GM23248 (cell line): ENCODE measurements around the gene ATE1. TPM values are rescaled to one million over a fixed set of nuclear protein-coding genes. Genes with fewer than 3 reads are reported as not detected.
A peak's percentile ranks its signal among the peaks of the same experiment; 100 is the strongest.

ENCODE experiments used
- DNase-seq: peaks from one replicate; pipeline ENCODE4 v3.0.0-alpha.2; 2015
- H2AFZ ChIP-seq: fragments of 200-600 bp; sonication (generic); 2 replicates; pipeline ENCODE4 v1.6.1; 2016; ENCODE audit warnings: antibody characterized with exemption
- H3F3A ChIP-seq: fragments of 200-600 bp; sonication (generic); 2 replicates; pipeline ENCODE4 v1.6.1; 2016; ENCODE audit warnings: mild to moderate bottlenecking, antibody characterized with exemption, mixed run types; ENCODE audit not compliant: insufficient read depth
- H3K27ac ChIP-seq: fragments of 200-600 bp; sonication (generic); 2 replicates; pipeline ENCODE4 v1.5.1; 2016; ENCODE audit warnings: mild to moderate bottlenecking
- H3K27me3 ChIP-seq: fragments of 200-600 bp; sonication (generic); replicated peaks from 2 replicates; pipeline ENCODE4 v1.6.1; 2016; ENCODE audit warnings: mild to moderate bottlenecking; ENCODE audit not compliant: insufficient read depth
- H3K36me3 ChIP-seq: fragments of 200-600 bp; sonication (generic); 2 replicates; pipeline ENCODE4 v1.6.1; 2016; ENCODE audit warnings: low read depth, mild to moderate bottlenecking
- H3K4me1 ChIP-seq: fragments of 200-600 bp; sonication (generic); 2 replicates; pipeline ENCODE4 v1.6.1; 2016; ENCODE audit warnings: mild to moderate bottlenecking; ENCODE audit not compliant: insufficient read depth
- H3K4me2 ChIP-seq: fragments of 200-600 bp; sonication (generic); one replicate; pipeline ENCODE4 v1.6.1; 2016; ENCODE audit warnings: mild to moderate bottlenecking; ENCODE audit not compliant: unreplicated experiment
- H3K4me3 ChIP-seq: fragments of 200-600 bp; sonication (generic); 2 replicates; pipeline ENCODE4 v1.5.1; 2016; ENCODE audit warnings: mild to moderate bottlenecking
- H3K79me2 ChIP-seq: fragments of 200-600 bp; sonication (generic); 2 replicates; pipeline ENCODE4 v1.6.1; 2016; ENCODE audit warnings: mild to moderate bottlenecking; ENCODE audit not compliant: insufficient read depth
- H3K9ac ChIP-seq: fragments of 200-600 bp; sonication (generic); 2 replicates; pipeline ENCODE4 v1.6.1; 2016; ENCODE audit warnings: mild to moderate bottlenecking
- H3K9me2 ChIP-seq: fragments of 200-600 bp; sonication (generic); 2 replicates; pipeline ENCODE4 v1.6.1; 2016; ENCODE audit warnings: mixed run types, mild to moderate bottlenecking, moderate library complexity; ENCODE audit not compliant: insufficient read depth
- H3K9me3 ChIP-seq: fragments of 200-600 bp; sonication (generic); one replicate; pipeline ENCODE4 v1.6.1; 2017; ENCODE audit warnings: low read depth
- H4K20me1 ChIP-seq: fragments of 200-600 bp; sonication (generic); 2 replicates; pipeline ENCODE4 v1.6.0; 2016; ENCODE audit not compliant: insufficient read depth
- EZH2 ChIP-seq: fragments of 200-600 bp; sonication (generic); IDR thresholded peaks from 2 replicates; pipeline ENCODE4 v1.6.1; 2018; ENCODE audit warnings: antibody characterized with exemption, mild to moderate bottlenecking; ENCODE audit not compliant: insufficient read depth, poor library complexity, severe bottlenecking
- EZH2phosphoT487 ChIP-seq: fragments of 200-600 bp; sonication (generic); IDR thresholded peaks from 2 replicates; pipeline ENCODE4 v1.6.1; 2018; ENCODE audit warnings: antibody characterized with exemption, moderate library complexity, mild to moderate bottlenecking, low read depth; ENCODE audit not compliant: insufficient read depth
- WGBS, 2 experiments: methylation state at CpG; one replicate each; pipeline ENCODE4 v1.1.6; 2015 to 2017; ENCODE audit warnings: low lambda C conversion rate in 2 of 2, low coverage in 1 of 2; ENCODE audit errors: missing lambda C conversion rate in 2 of 2; 5-methylcytosine and 5-hydroxymethylcytosine counted together
- in situ Hi-C: fragments of 300-500 bp; cut with MboI; formaldehyde crosslinking; loops from 2 replicates; pipeline ENCODE4 v1.15.0; 2020
- polyA plus RNA-seq: library from polyadenylated mRNA; unstranded; fragments of >200 nt; fragmentation: Nextera tagmentation; extraction: Ambion mirVana; gene quantifications from 2 replicates; pipeline ENCODE4 v1.2.1, GENCODE V29; 2016
- total RNA-seq: library from RNA; depleted of rRNA; stranded (reverse); fragments of >200 nt; shearing (Covaris generic); gene quantifications from 2 replicates; pipeline ENCODE4 v1.2.3, GENCODE V29; 2014

Gene ATE1
- total and polyA plus RNA-seq, 2 experiments from 2014 or later: 14.8 to 19.1 TPM

- no peaks in the 10 kb centered on the region for H3K79me2 ChIP-seq
- H3K27ac ChIP-seq: no peak overlapping the region
- H3K36me3 ChIP-seq: no peaks in the 10 kb centered on the region
- no peaks in the 10 kb centered on the region for H4K20me1 ChIP-seq
- in situ Hi-C loops: no loop called here
- no peaks in the 10 kb centered on the region for H3K4me1 ChIP-seq
- H3F3A ChIP-seq: no peaks in the 10 kb centered on the region
- no peaks in the 10 kb centered on the region for H3K27me3 ChIP-seq
- WGBS, 2 experiments: 81 to 83% methylated on average over 6 of the region's 6 CpGs
- no peaks in the 10 kb centered on the region for H3K9me2 ChIP-seq
- no peak for DNase-seq
- H2AFZ ChIP-seq: no peak overlapping the region
- H3K9ac ChIP-seq: no peak overlapping the region
- TF ChIP-seq EZH2 (no peak), EZH2phosphoT487 (no peak)
- H3K4me2 ChIP-seq: no peak overlapping the region
- no peak overlapping the region for H3K4me3 ChIP-seq
- no peaks in the 10 kb centered on the region for H3K9me3 ChIP-seq
These were observed 144.0 kb downstream of the ATE1 start for GRCh38 chr10:121783782-121784372.

DNA sequence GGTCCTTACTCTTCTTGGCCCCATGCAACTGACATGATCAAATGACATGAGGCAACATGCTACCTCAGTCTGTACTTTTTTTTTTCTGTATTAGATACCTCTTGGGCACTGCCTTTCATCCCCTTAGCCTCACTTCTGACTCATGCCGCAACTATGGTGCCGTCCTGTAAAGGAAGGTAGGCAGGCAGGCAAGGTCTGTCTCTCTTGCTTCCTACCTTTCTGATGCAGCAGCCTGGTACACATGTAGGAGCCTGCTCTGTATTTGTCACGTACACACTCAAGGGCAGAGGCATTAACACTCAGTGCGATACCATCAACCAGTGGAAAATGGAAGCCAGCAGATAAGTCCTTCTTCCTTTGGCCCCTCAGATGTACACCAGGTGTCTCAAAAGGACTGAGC is 146.7 kb downstream of the ATE1 start:
- no peaks in the 10 kb centered on the region for H4K20me1 ChIP-seq
- TF ChIP-seq EZH2phosphoT487 (no peak), EZH2 (no peak)
- H3K9ac ChIP-seq: no peak overlapping the region
- H3K4me3 ChIP-seq: no peak overlapping the region
- no peaks in the 10 kb centered on the region for H3K9me3 ChIP-seq
- H3K79me2 ChIP-seq: no peaks in the 10 kb centered on the region
- no peaks in the 10 kb centered on the region for H3K27me3 ChIP-seq
- no peaks in the 10 kb centered on the region for H3F3A ChIP-seq
- H3K36me3 ChIP-seq: no peaks in the 10 kb centered on the region
- DNase-seq: no peak
- WGBS, 2 experiments: 96 to 99% methylated on average over 4 of the region's 4 CpGs
- in situ Hi-C loops: no loop called here
- H3K9me2 ChIP-seq: no peaks in the 10 kb centered on the region
- no peak overlapping the region for H2AFZ ChIP-seq
- H3K4me1 ChIP-seq: no peaks in the 10 kb centered on the region
- H3K27ac ChIP-seq: no peak overlapping the region
- H3K4me2 ChIP-seq: no peak overlapping the region

DNA sequence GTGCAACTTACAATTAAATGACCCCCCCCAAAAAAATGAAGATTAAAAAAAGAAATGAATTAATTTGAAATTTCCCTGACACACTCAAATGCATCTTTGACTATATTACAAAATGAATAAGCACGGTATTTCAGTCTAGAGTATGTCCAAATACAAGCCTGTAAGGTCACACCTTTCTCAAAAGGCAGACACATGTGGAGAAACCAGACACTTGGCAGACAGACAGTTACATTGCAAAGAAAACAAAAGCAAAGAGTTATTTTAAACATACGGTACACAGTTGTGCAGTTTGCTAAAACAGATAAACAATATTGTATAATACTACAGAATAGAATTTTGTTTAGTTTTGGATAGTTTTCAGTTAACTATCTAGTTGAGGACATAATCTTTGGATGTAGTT is 153.0 kb downstream of the ATE1 start:
- peaks cover 31% of the 10 kb centered on the region for H3K4me1 ChIP-seq
- H3K9me2 ChIP-seq: no peaks in the 10 kb centered on the region
- in situ Hi-C loops: no loop called here
- H3K9ac ChIP-seq: no peak overlapping the region
- no peaks in the 10 kb centered on the region for H4K20me1 ChIP-seq
- no peak overlapping the region for H2AFZ ChIP-seq
- 55 to 61% methylated on average over 2 of the region's 2 CpGs for WGBS, 2 experiments
- H3F3A ChIP-seq: peaks cover 25% of the 10 kb centered on the region
- no peaks in the 10 kb centered on the region for H3K9me3 ChIP-seq
- H3K4me3 ChIP-seq: no peak overlapping the region
- H3K27me3 ChIP-seq: no peaks in the 10 kb centered on the region
- H3K27ac ChIP-seq: no peak overlapping the region
- TF ChIP-seq EZH2phosphoT487 (no peak), EZH2 (no peak)
- DNase-seq: peak; percentile 20
- H3K79me2 ChIP-seq: no peaks in the 10 kb centered on the region
- H3K36me3 ChIP-seq: no peaks in the 10 kb centered on the region
- peak overlapping the region; percentile 25 for H3K4me2 ChIP-seq

- Histone ChIP-seq H3K27me3 (no peaks in the 10 kb centered on the region), H3K9me3 (no peaks in the 10 kb centered on the region), H4K20me1 (no peaks in the 10 kb centered on the region), H3K36me3 (no peaks in the 10 kb centered on the region), H3K4me2 (peak overlapping the region; percentile 25), H3K9me2 (no peaks in the 10 kb centered on the region), H3F3A (peaks cover 25% of the 10 kb centered on the region), H3K9ac (no peak overlapping the region), H2AFZ (no peak overlapping the region), H3K4me3 (no peak overlapping the region), H3K79me2 (no peaks in the 10 kb centered on the region), H3K27ac (no peak overlapping the region), H3K4me1 (peaks cover 31% of the 10 kb centered on the region)
- DNase-seq: peak; percentile 49
- 36 to 48% methylated on average over 3 of the region's 3 CpGs for WGBS, 2 experiments
- TF ChIP-seq EZH2phosphoT487: no peak
- no peak for TF ChIP-seq EZH2
- in situ Hi-C loops: no loop called here
These were observed 153.4 kb downstream of the ATE1 start for GRCh38 chr10:121774404-121774803.
